Lower leg skin (tissue), 4 donors: ENCODE measurements around the gene ERRFI1. TPM values are rescaled to one million over a fixed set of nuclear protein-coding genes. Genes with fewer than 3 reads are reported as not detected.

Experiments used
- DNase-seq, 2 donors: peaks; one replicate each; pipeline ENCODE4 v3.0.0-alpha.2; 2019; ENCODE audit warnings: low spot score in 2 of 2
- H3K4me3 ChIP-seq: fragments of 200-600 bp; sonication (generic); 2 replicates; pipeline ENCODE4 v1.5.1; 2017; ENCODE audit warnings: mild to moderate bottlenecking, low read depth; ENCODE audit not compliant: poor library complexity, severe bottlenecking
- POLR2A ChIP-seq, 2 donors: fragments of 450-650 bp; IDR thresholded peaks; one replicate each; pipeline ENCODE4 v1.6.1; 2016 to 2017; ENCODE audit warnings: antibody characterized with exemption in 2 of 2, mild to moderate bottlenecking in 1 of 2, moderate library complexity in 1 of 2
- WGBS, 2 donors: methylation state at CpG; one replicate each; pipeline ENCODE4 v1.1.5; 2018; 5-methylcytosine and 5-hydroxymethylcytosine counted together
- intact Hi-C: fragments of 100-400 bp; cut with DNase I; formaldehyde crosslinking; loops from one replicate; pipeline ENCODE4 v1.15.0; 2023; ENCODE audit warnings: low total_unique reads
- total RNA-seq, 4 donors: library from RNA; depleted of rRNA; stranded (reverse); fragments of >200 nt; gene quantifications; one replicate each; pipeline ENCODE4 v1.1.0, GENCODE V29; 2016
- TF ChIP-seq, protein P1 (sequence below), 3 donors: fragments of 450-650 bp; IDR thresholded peaks; one replicate each; pipeline ENCODE4 v1.5.1; 2016; ENCODE audit warnings: antibody characterized with exemption in 3 of 3, mild to moderate bottlenecking in 3 of 3, moderate library complexity in 2 of 3

ERRFI1 gene
- total RNA-seq, 4 donors from 2014 or later, result 93.6 to 566 (median 163) TPM

DNA sequence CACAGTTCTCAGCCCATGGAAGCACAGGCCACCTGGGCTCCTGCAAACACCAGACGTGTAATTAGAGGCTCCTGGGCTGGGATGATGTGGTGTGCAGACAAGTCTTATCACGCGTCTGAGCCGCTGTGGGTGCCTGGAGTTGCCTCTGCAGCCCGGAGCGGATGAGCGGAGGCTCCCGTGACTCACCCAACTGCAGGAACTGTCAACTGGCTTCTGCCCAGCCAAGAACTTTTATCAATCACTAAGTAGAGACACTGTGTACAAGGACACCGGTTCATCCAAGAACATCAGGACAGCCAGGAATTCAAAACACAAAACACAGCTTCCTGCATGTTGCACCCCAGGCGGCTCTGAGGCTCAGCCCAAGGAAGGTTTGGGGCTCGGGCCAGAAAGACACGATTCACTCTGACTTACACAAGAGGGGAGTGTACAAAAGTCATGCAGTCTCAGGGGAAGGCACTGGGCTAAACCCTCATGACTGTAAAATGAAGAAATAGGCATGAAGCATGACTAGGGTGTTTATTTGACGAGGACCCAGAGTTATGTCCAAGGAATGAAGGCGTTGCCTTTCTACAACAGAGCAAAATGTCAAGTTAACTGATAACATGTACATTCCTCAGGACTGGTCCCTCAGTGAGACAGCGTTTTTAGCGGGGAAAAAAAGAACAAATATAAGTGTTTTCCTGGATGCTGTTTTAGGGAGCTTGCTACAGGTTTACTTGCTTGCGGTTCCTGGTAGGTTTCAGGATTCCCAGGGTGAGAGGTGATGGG is 21.1 kb downstream of the ERRFI1 start:
- 22 to 24% methylated on average over 17 of the region's 17 CpGs for WGBS, 2 donors
- intact Hi-C loops, result no loop called here
- peak; percentile 97 to 98 for DNase-seq
- no peak overlapping the region for H3K4me3 ChIP-seq
- no peak for TF ChIP-seq POLR2A (IDR thresholded peaks at IDR 0.05)
- TF ChIP-seq, protein P1, sequence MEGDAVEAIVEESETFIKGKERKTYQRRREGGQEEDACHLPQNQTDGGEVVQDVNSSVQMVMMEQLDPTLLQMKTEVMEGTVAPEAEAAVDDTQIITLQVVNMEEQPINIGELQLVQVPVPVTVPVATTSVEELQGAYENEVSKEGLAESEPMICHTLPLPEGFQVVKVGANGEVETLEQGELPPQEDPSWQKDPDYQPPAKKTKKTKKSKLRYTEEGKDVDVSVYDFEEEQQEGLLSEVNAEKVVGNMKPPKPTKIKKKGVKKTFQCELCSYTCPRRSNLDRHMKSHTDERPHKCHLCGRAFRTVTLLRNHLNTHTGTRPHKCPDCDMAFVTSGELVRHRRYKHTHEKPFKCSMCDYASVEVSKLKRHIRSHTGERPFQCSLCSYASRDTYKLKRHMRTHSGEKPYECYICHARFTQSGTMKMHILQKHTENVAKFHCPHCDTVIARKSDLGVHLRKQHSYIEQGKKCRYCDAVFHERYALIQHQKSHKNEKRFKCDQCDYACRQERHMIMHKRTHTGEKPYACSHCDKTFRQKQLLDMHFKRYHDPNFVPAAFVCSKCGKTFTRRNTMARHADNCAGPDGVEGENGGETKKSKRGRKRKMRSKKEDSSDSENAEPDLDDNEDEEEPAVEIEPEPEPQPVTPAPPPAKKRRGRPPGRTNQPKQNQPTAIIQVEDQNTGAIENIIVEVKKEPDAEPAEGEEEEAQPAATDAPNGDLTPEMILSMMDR (IDR thresholded peaks at IDR 0.05), result no peak

DNA sequence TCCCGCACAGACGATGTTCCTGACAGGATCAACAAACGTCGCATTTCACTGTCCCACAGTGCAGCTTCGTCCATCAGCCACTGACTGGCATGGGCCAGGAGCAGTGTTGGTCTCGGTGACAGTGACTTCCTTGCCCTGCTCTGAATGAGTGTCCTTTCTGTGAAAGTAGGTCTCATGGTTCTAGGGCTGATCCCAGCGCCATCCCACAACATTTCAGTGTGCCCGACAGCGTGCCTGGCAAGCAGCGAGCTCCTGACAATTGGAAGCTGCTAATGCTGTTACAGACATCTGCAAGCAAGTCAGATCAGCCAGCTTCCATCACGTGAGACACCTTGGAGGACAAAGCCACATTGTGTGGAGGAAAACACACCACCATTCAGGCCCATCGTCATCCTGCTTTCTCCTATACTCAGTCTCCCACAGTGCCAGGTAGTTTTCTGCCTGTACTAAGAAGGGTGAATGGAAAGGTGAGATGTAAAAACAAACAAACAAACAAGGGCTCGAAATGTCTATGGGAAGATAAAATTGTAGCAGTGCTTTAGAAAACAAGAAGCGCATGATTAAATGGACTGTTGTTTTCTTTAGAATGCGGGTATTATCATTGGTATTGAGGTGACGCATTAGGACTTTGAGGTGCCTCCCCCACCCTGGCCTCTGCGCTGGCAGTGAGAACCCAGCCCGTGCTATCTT is 21.9 kb downstream of the ERRFI1 start:
- WGBS, 2 donors, result 39 to 48% methylated on average over 18 of the region's 18 CpGs
- H3K4me3 ChIP-seq, result no peak overlapping the region
- peak; percentile 80 to 91 for DNase-seq
- TF ChIP-seq, protein P1 (IDR thresholded peaks at IDR 0.05), result no peak
- TF ChIP-seq POLR2A (IDR thresholded peaks at IDR 0.05), result no peak
- intact Hi-C loops, result no loop called here

DNA sequence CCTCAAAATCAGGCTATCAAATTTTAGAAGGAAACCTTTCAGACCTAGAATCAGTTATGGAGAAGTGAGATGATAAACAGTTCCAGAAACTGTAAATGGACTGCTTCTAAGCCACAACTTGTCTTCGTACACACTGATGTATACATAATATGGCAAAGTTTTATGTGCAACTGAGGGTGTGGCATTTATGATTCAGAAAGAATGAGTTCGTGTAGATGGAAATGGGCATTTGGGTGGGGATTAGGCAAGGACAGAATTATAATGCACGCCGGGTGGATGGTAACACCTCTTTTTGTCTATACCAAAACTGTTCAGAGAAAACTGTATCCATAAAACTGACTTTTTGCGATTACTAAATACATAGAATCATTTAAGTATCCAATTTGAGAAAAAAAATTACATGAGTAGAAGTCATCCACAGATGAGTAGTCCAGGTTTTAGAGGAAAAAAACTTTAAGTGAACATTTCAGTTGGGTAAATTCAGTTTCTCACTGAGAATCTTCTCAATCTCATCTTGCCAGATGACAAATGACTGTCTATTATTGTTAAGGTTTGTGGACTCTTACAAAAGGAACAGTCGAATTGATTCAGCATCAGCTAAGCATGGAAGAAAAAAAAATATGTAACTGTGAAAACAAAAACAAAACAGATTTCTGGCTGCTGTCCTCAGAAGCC is 22.5 kb downstream of the ERRFI1 start:
- no peak overlapping the region for H3K4me3 ChIP-seq
- WGBS, 2 donors, result 37 to 43% methylated on average over 6 of the region's 6 CpGs
- DNase-seq, result no peak
- TF ChIP-seq, protein P1 (IDR thresholded peaks at IDR 0.05), result no peak
- no peak for TF ChIP-seq POLR2A (IDR thresholded peaks at IDR 0.05)
- intact Hi-C loops, result no loop called here

DNA sequence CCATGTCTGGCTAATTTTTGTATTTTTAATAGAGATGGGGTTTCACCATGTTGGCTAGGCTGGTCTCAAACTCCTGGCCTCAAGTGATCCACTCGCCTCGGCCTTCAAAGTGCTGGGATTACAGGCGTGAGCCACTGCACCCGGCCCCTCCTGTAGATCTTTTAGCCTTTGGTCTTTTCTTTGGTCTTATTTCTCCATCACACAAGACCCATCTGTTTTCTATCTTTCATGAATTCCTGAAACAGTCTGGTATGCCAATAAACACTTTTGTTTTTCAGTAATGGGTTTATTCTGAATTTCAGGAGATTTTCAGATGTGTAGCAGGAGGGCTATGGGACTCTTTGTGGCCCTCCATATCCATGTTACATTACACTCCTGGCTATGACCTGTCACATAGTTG is 23.2 kb downstream of the ERRFI1 start:
- 80 to 81% methylated on average over 4 of the region's 4 CpGs for WGBS, 2 donors
- TF ChIP-seq, protein P1 (IDR thresholded peaks at IDR 0.05), result no peak
- no peak for TF ChIP-seq POLR2A (IDR thresholded peaks at IDR 0.05)

DNA sequence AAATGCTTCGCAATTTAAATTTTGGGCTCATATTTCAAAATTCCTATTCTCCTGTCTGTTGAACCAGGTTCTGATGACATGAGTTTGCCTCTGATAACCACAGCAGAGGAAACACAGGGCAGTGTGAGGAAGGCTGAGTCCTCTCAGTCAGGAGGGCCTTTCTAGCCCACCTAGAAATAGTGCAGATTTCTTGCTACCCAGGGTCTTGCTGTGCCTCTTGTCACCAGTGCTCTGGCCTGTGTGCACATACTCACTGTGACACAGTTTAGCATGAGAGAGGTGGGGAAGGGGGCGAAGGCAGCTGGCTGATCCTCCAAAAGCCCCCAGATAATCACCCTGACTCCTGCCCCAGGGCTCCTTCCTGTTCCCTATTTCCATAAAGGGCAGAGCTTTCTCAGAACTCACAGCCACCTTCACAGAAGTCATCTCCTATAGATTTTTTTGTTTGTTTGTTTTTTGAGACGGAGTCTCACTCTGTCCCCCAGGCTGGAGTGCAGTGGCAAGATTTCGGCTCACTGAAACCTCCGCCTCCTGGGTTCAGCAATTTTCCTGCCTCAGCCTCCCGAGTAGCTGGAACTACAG is 23.7 kb downstream of the ERRFI1 start:
- WGBS, 2 donors, result 88 to 93% methylated on average over 6 of the region's 6 CpGs
- no peak overlapping the region for H3K4me3 ChIP-seq
- DNase-seq, result no peak
- intact Hi-C loops, result no loop called here
- TF ChIP-seq, protein P1 (IDR thresholded peaks at IDR 0.05), result no peak
- TF ChIP-seq POLR2A (IDR thresholded peaks at IDR 0.05), result no peak

More for the DNA sequence above, 23.2 kb downstream of the ERRFI1 start:
- no peak overlapping the region for H3K4me3 ChIP-seq
- DNase-seq, result no peak
- intact Hi-C loops, result no loop called here
